HG03139 (cell line): ENCODE data around the gene CDC23.
"Not testable (repeated sequence)": the region's sequence is repeated elsewhere in the genome, so short reads cannot be mapped to it uniquely, and the experiment has no call there.

ENCODE experiments used
- ATAC-seq: cut with Tn5 transposase; IDR thresholded peaks from one replicate; pipeline ENCODE4 v1.9.1; 2021; ENCODE audit not compliant: unreplicated experiment

Gene CDC23

GRCh38 chr5:138148811-138149210 is 64.3 kb downstream of the CDC23 start:
- ATAC-seq, result no peak

GRCh38 chr5:138143578-138143977 is 69.5 kb downstream of the CDC23 start:
- ATAC-seq, result not testable (repeated sequence)

GRCh38 chr5:138141734-138142133 is 71.4 kb downstream of the CDC23 start:
- no peak for ATAC-seq

- ATAC-seq, result no peak
Observed at GRCh38 chr5:138140268-138140667, 72.9 kb downstream of the CDC23 start.

- ATAC-seq, result no peak
Observed at GRCh38 chr5:138139781-138140090, 73.4 kb downstream of the CDC23 start.

- no peak for ATAC-seq
Observed at GRCh38 chr5:138138949-138139780, 74.0 kb downstream of the CDC23 start, which contains the start of gene NME5. Gene NME5 (minus strand): TSS chr5:138139428. CDS start chr5:138138780, 648 bp downstream.
